GM12891 (cell line): ENCODE results near the gene PPIL1.
A peak's percentile ranks its signal among the peaks of the same experiment; 100 is the strongest.

Source experiments
- POLR2A ChIP-seq: IDR thresholded peaks from 2 replicates; pipeline ENCODE4 v1.6.1; 2011; ENCODE audit warnings: low read depth, low read length, control low read depth
- POLR2AphosphoS5 ChIP-seq: IDR thresholded peaks from 2 replicates; pipeline ENCODE4 v1.6.1; 2011; ENCODE audit warnings: low read depth, low read length, control low read depth
- SPI1 ChIP-seq: IDR thresholded peaks from 2 replicates; pipeline ENCODE4 v1.6.1; 2011; ENCODE audit warnings: low read depth, low read length, control low read depth
- TAF1 ChIP-seq: IDR thresholded peaks from 2 replicates; pipeline ENCODE4 v1.6.1; 2011; ENCODE audit warnings: low read depth, low read length, control low read depth

- TF ChIP-seq POLR2AphosphoS5 = no peak
- 0 out of 2 replicates have a peak, but pooled peaks have one; percentile 15 for TF ChIP-seq TAF1
- TF ChIP-seq POLR2A = no peak
- peak; percentile 81 for TF ChIP-seq SPI1
Observed at GRCh38 chr6:36912030-36912454, 37.4 kb upstream of the PPIL1 start.
